Colonic mucosa (tissue), 4 donors: ENCODE data around the gene FIBCD1. TPM values are rescaled to one million over a fixed set of nuclear protein-coding genes. Genes with fewer than 3 reads are reported as not detected.

Experiments used
- DNase-seq: peaks from one replicate; pipeline ENCODE4 v3.0.0-alpha.2; 2020
- H3K27ac ChIP-seq: fragments of 200-600 bp; one replicate; pipeline ENCODE4 v1.8.0; 2021
- H3K27me3 ChIP-seq: fragments of 200-600 bp; one replicate; pipeline ENCODE4 v1.8.0; 2021
- H3K36me3 ChIP-seq: fragments of 200-600 bp; one replicate; pipeline ENCODE4 v1.8.0; 2021
- H3K4me1 ChIP-seq: fragments of 200-600 bp; one replicate; pipeline ENCODE4 v1.8.0; 2021; ENCODE audit warnings: mild to moderate bottlenecking
- H3K4me3 ChIP-seq: fragments of 200-600 bp; one replicate; pipeline ENCODE4 v1.8.0; 2021
- H3K9ac ChIP-seq, 2 donors: one replicate each; pipeline ENCODE4 v1.7.0; 2013; ENCODE audit warnings: control low read depth in 2 of 2, low read depth in 2 of 2, low read length in 2 of 2
- H3K9me3 ChIP-seq: fragments of 200-600 bp; one replicate; pipeline ENCODE4 v1.8.0; 2021
- CTCF ChIP-seq: fragments of 200-600 bp; IDR thresholded peaks from one replicate; pipeline ENCODE4 v1.8.0; 2022; ENCODE audit warnings: antibody characterized with exemption, mild to moderate bottlenecking
- intact Hi-C: fragments of 100-400 bp; cut with DNase I; formaldehyde crosslinking; loops from one replicate; pipeline ENCODE4 v1.14.1; 2022
- total RNA-seq, 2 donors: library from RNA; stranded (reverse); fragmentation: NEBNext Ultra II Directional in 1 of 2; extraction: Animal tissue kit (Norgen Biotek cat#: 25700) in 1 of 2; gene quantifications; one replicate each; pipeline ENCODE4 v1.2.1, GENCODE V29; 2021
- donor health status: healthy.
- donor health status: DM: no; HTN: no; CAD: no.
- donor health status: DM: no; HTN: no; CAD: no.

Gene FIBCD1
- total RNA-seq, 2 donors from 2014 or later: 9.0 to 32.9 TPM

- no peak for DNase-seq
- H3K9me3 ChIP-seq: no peaks in the 10 kb centered on the region
- no peaks in the 10 kb centered on the region for H3K4me1 ChIP-seq
- no peaks in the 10 kb centered on the region for H3K36me3 ChIP-seq
- no peak overlapping the region for H3K27ac ChIP-seq
- H3K9ac ChIP-seq: no peak overlapping the region
- intact Hi-C loops: no loop called here
- H3K4me3 ChIP-seq: no peak overlapping the region
- no peaks in the 10 kb centered on the region for H3K27me3 ChIP-seq
- TF ChIP-seq CTCF: no peak
Observed at GRCh38 chr9:130924448-130924788, 14.6 kb downstream of the FIBCD1 start.

- Histone ChIP-seq H3K4me1 (no peaks in the 10 kb centered on the region), H3K36me3 (no peaks in the 10 kb centered on the region), H3K27ac (no peak overlapping the region), H3K27me3 (no peaks in the 10 kb centered on the region), H3K9ac (no peak overlapping the region), H3K4me3 (no peak overlapping the region), H3K9me3 (no peaks in the 10 kb centered on the region)
- DNase-seq: no peak
- TF ChIP-seq CTCF: no peak
- intact Hi-C loops: no loop called here
Observed at GRCh38 chr9:130923611-130924447, 15.2 kb downstream of the FIBCD1 start.

- Histone ChIP-seq H3K36me3 (no peaks in the 10 kb centered on the region), H3K9me3 (no peaks in the 10 kb centered on the region), H3K4me3 (no peak overlapping the region), H3K27ac (no peak overlapping the region), H3K27me3 (no peaks in the 10 kb centered on the region), H3K4me1 (no peaks in the 10 kb centered on the region), H3K9ac (no peak overlapping the region)
- intact Hi-C loops: no loop called here
- no peak for DNase-seq
- TF ChIP-seq CTCF: no peak
Observed at GRCh38 chr9:130922893-130923610, 16.0 kb downstream of the FIBCD1 start.

- H3K36me3 ChIP-seq: no peaks in the 10 kb centered on the region
- no peaks in the 10 kb centered on the region for H3K9me3 ChIP-seq
- H3K27ac ChIP-seq: no peak overlapping the region
- TF ChIP-seq CTCF: no peak
- H3K4me1 ChIP-seq: no peaks in the 10 kb centered on the region
- no peak for DNase-seq
- intact Hi-C loops: no loop called here
- H3K9ac ChIP-seq: no peak overlapping the region
- H3K27me3 ChIP-seq: no peaks in the 10 kb centered on the region
- no peak overlapping the region for H3K4me3 ChIP-seq
Observed at GRCh38 chr9:130921989-130922892, 16.8 kb downstream of the FIBCD1 start.

GRCh38 chr9:130921300-130921988 is 17.6 kb downstream of the FIBCD1 start:
- intact Hi-C loops: no loop called here
- no peaks in the 10 kb centered on the region for H3K27me3 ChIP-seq

More at GRCh38 chr9:130921300-130921988, 17.6 kb downstream of the FIBCD1 start:
- DNase-seq: no peak
- no peaks in the 10 kb centered on the region for H3K4me1 ChIP-seq
- no peak for TF ChIP-seq CTCF
- H3K9ac ChIP-seq: no peak overlapping the region
- no peaks in the 10 kb centered on the region for H3K9me3 ChIP-seq
- no peak overlapping the region for H3K4me3 ChIP-seq
- no peaks in the 10 kb centered on the region for H3K36me3 ChIP-seq
- H3K27ac ChIP-seq: no peak overlapping the region
